ENCODE data around the gene KLRG1. TPM values are rescaled to one million over a fixed set of nuclear protein-coding genes. Genes with fewer than 3 reads are reported as not detected.

The KLRG1 gene
- total and polyA plus RNA-seq, 2 of the 4 experiments (the other 2 are of a cell fraction): 0.36 to 0.54 TPM

- WGBS, 2 experiments (ENCODE audit: extremely low coverage in 2 of 2, insufficient read length in 1 of 2): 54% methylated on average over 3 of the region's 5 CpGs; no CpG with 5 or more reads in 1 of the 2 experiments
- Histone ChIP-seq H3K4ac (ENCODE audit: low read depth, low read length) (no peak overlapping the region), H3K9me3 (ENCODE audit: control insufficient read depth, insufficient read depth, low read length) (no peaks in the 10 kb centered on the region), H2BK20ac (ENCODE audit: low read depth, low read length) (no peak overlapping the region), H3K27me3 (ENCODE audit: control insufficient read depth, insufficient read depth, low read length) (0 out of 2 replicates have a peak, but pooled peaks cover 2% of the 10 kb centered on the region), H4K20me1 (ENCODE audit: insufficient read depth, low read length) (no peaks in the 10 kb centered on the region), H3K27ac (ENCODE audit: insufficient read depth, low read length) (no peak overlapping the region), H3K4me1 (ENCODE audit: control insufficient read depth, insufficient read depth, low read length) (no peaks in the 10 kb centered on the region), H3K79me1 (ENCODE audit: low read depth in 1 of 2, low read length in 2 of 2) (no peaks in the 10 kb centered on the region), H4K8ac (ENCODE audit: low read depth in 2 of 2, low read length in 2 of 2) (no peak overlapping the region), H4K91ac (ENCODE audit: insufficient read depth, low read depth, low read length) (no peak overlapping the region), H3K4me3 (ENCODE audit: insufficient read depth, low read depth, low read length) (no peak overlapping the region), H3K36me3 (ENCODE audit: control insufficient read depth, insufficient read depth, low read length) (no peaks in the 10 kb centered on the region), H3K4me2 (ENCODE audit: low read depth, low read length) (no peak overlapping the region), H2AK9ac (replicated peaks; ENCODE audit: low read depth, low read length, poor library complexity) (no peak overlapping the region), H4K5ac (ENCODE audit: low read depth, low read length) (no peak overlapping the region), H2BK120ac (ENCODE audit: low read depth, low read length) (no peak overlapping the region), H3K9ac (ENCODE audit: low read depth, low read length) (no peak overlapping the region), H2BK15ac (ENCODE audit: low read depth, low read length) (no peak overlapping the region), H3K9me1 (ENCODE audit: insufficient read depth, low read length) (no peaks in the 10 kb centered on the region), H2BK5ac (ENCODE audit: low read depth, low read length, poor library complexity, severe bottlenecking) (no peak overlapping the region), H3K23ac (ENCODE audit: low read depth, low read length) (no peak overlapping the region), H3K14ac (replicated peaks; ENCODE audit: low read depth, low read length) (no peak overlapping the region), H3K56ac (ENCODE audit: extremely low read depth, insufficient read depth, low read length) (no peak overlapping the region), H2AK5ac (ENCODE audit: low read depth, low read length) (no peak overlapping the region), H3K18ac (ENCODE audit: low read depth, low read length) (no peak overlapping the region), H2AFZ (replicated peaks; ENCODE audit: low read length, poor library complexity) (no peak overlapping the region)
- TF ChIP-seq RFX5 (IDR thresholded peaks at IDR 0.05; ENCODE audit: low read depth, low read length): no peak
- no peak for TF ChIP-seq CHD1 (IDR thresholded peaks at IDR 0.05; ENCODE audit: low read depth, low read length)
- no peak for TF ChIP-seq CEBPB (IDR thresholded peaks at IDR 0.05; ENCODE audit: low read depth, low read length)
- no peak for TF ChIP-seq CTCF (conservative IDR thresholded peaks at IDR 0.05; ENCODE audit: low read depth, low read length)
- no peak for TF ChIP-seq RCOR1 (IDR thresholded peaks at IDR 0.05; ENCODE audit: insufficient replicate concordance, low read length)
- no peak for TF ChIP-seq FOS (IDR thresholded peaks at IDR 0.05; ENCODE audit: low read depth, low read length)
- no peak for TF ChIP-seq MXI1 (IDR thresholded peaks at IDR 0.05; ENCODE audit: borderline replicate concordance, low read depth, low read length)
- no peak for TF ChIP-seq MAFK (IDR thresholded peaks at IDR 0.05; ENCODE audit: low read depth, low read length)
- TF ChIP-seq RAD21 (IDR thresholded peaks at IDR 0.05; ENCODE audit: low read length): no peak
- TF ChIP-seq BHLHE40 (IDR thresholded peaks at IDR 0.05; ENCODE audit: low read depth, low read length): no peak
- no peak for TF ChIP-seq ELK1 (IDR thresholded peaks at IDR 0.05; ENCODE audit: borderline replicate concordance, low read depth, low read length)
- TF ChIP-seq MAZ (IDR thresholded peaks at IDR 0.05; ENCODE audit: borderline replicate concordance, low read depth, low read length): no peak
- TF ChIP-seq POLR2A (IDR thresholded peaks at IDR 0.05; ENCODE audit: low read depth, low read length): no peak
- no peak for TF ChIP-seq NFE2L2 (IDR thresholded peaks at IDR 0.05; ENCODE audit: low read depth, low read length)
- TF ChIP-seq SMC3 (IDR thresholded peaks at IDR 0.05; ENCODE audit: low read depth, low read length): no peak
- no peak for TF ChIP-seq USF2 (IDR thresholded peaks at IDR 0.05; ENCODE audit: low read depth, low read length)
- ChIA-PET POLR2A (ENCODE audit: unreplicated experiment) (no interaction called here), CTCF (interaction anchor here (1.2 kb wide), 1 partner anchor 150 kb away, joined by 3 read pairs; no protein-coding TSS in a partner anchor)
- in situ Hi-C loops (cut with MboI; ENCODE audit: low sequenced_read_pairs): loop anchor here (10.0 kb wide), 1 partner anchor 386 kb away; no protein-coding TSS in a partner anchor
- no peak for DNase-seq
- dilution Hi-C loops (cut with HindIII; ENCODE audit: low sequenced_read_pairs, unreplicated experiment): no loop called here
- no TSS peak for BruUV-seq (replicated peaks)
- no peak for ATAC-seq (ENCODE audit: low read depth)
- intact Hi-C loops (cut with micrococcal nuclease): no loop called here
Measured at GRCh38 chr12:9040484-9041186, 51.3 kb downstream of the KLRG1 start.

All from IMR-90 (cell line).